ENCODE measurements around the gene SOWAHA.
A peak's percentile ranks its signal among the peaks of the same experiment; 100 is the strongest.

The SOWAHA gene

DNA sequence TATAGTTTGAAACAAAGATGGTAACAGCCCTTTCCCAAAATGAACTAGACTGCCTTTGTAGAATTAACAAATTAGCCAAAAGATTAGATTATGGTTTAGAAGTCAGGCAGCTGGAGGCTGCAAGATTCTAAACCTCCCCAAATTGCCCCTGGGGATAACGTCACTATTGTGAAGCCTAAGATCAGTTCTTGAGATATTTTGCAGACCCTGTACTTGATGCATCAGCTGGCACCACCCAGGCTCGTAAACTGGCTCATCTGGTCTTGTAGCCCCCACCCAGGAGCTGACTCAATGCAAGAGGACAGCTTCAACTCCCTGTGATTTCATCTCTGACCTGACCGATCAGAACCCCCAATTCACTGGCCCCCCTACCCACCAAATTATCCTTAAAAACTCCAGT is 4.2 kb upstream of the SOWAHA start:
- DNase-seq, result no peak

DNA sequence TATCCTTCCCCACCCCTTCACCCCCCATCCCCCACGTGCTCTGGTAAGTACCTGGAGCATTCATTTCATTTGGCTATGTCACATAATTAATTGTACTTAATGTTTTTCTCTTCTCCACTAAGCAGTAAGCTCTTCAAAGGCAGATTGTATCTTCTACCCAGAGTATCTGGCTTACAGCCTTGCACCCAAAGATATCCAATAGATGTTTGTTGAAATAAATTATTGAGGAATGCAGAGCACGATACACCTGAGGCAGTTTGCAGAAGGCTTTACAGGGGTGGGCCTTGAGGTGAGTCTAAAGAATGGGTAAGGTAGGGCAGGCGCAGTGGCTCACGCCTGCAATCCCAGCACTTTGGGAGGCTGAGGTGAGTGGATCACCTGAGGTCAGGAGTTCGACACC is 2.5 kb upstream of the SOWAHA start:
- DNase-seq, result no peak

DNA sequence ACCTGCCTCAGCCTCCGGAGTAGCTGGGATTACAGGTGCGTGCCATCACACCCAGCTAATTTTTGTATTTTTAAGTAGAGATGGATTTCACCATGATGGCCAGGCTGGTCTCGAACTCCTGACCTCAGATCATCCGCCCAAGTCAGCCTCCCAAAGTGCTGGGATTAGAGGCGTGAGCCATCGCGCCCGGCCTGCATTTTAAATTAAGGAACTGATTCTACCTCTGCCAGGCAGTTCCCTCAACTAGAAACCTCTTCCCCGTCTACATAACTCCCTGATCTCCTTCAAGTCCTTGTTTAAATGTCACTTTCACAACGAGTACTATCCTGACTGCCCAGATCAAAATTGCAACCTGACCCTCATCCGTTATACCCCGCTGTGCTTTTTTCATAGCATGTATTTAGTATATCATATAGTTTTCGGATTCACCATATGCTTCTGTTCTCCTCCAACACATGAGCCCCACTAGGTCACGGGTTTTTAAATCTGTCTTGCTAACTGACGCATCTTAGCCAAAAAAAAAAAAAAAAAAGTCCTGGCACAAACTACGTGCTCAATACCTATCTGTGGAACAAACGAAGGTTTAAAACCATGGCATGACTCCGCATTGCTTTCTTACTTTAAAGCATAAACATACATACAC is 858 bp upstream of the SOWAHA start:
- no peak for DNase-seq

DNA sequence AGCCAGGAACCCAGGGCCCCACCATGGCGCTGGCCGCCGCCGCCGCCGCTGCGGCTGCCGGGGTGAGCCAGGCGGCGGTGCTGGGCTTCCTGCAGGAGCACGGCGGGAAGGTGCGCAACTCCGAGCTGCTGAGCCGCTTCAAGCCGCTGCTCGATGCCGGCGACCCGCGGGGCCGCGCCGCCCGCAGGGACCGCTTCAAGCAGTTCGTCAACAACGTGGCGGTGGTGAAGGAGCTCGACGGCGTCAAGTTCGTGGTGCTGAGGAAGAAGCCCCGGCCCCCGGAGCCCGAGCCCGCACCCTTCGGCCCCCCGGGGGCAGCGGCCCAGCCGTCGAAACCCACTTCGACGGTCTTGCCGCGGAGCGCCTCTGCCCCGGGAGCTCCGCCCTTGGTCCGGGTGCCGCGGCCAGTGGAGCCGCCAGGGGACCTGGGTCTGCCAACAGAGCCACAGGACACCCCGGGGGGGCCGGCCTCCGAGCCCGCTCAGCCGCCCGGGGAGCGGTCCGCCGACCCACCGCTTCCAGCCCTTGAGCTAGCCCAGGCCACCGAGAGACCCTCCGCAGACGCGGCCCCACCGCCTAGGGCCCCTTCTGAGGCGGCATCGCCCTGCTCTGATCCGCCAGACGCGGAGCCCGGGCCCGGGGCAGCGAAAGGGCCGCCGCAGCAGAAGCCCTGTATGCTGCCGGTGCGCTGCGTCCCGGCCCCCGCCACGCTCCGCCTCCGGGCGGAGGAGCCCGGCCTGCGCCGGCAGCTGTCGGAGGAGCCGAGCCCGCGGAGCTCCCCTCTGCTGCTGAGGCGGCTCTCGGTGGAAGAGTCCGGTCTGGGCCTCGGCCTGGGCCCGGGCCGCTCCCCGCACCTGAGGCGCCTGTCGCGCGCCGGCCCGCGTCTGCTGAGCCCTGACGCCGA is 749 bp downstream of the SOWAHA start:
- no peak for DNase-seq

DNA sequence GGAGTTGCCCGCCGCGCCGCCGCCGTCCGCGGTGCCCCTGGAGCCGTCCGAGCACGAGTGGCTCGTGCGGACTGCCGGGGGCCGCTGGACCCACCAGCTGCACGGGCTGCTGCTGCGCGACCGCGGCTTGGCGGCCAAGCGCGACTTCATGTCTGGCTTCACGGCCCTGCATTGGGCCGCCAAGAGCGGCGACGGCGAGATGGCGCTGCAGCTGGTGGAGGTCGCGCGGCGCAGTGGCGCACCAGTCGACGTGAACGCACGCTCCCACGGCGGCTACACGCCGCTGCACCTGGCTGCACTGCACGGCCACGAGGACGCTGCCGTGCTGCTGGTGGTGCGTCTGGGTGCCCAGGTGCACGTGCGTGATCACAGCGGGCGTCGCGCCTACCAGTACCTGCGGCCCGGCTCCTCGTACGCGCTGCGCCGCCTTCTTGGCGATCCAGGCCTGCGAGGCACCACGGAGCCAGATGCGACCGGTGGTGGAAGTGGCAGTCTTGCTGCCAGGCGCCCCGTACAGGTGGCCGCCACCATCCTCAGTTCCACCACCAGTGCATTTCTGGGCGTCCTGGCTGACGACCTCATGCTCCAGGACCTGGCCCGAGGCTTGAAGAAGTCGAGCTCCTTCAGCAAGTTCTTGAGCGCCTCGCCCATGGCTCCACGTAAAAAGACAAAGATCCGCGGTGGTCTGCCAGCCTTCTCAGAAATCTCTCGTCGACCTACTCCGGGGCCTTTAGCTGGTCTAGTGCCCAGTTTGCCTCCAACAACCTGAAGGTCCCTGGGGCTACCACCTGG is 1.6 kb downstream of the SOWAHA start:
- no peak for DNase-seq

GRCh38 chr5:132815454-132815853 is 2.4 kb downstream of the SOWAHA start:
- no peak for DNase-seq

GRCh38 chr5:132816083-132816482 is 3.0 kb downstream of the SOWAHA start:
- no peak for DNase-seq

DNA sequence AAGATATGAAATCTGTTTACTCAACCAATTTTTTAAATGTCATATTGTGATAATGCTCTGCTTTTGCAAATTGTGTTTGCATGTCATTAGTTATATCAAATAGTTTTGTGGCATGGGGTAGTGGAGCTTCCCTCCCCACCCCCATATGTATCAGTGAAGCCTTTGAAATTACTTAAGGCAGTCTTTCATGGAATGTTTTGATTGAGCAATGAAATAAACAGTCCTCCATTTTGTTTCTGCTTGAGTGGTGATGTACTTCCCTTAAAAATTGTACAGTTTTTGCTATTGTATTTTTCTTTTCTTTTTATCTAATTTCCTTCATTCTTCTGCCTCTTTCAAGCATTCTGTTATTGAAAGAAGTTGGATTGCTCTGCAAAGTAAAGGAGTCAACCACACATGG is 3.5 kb downstream of the SOWAHA start:
- no peak for DNase-seq

DNA sequence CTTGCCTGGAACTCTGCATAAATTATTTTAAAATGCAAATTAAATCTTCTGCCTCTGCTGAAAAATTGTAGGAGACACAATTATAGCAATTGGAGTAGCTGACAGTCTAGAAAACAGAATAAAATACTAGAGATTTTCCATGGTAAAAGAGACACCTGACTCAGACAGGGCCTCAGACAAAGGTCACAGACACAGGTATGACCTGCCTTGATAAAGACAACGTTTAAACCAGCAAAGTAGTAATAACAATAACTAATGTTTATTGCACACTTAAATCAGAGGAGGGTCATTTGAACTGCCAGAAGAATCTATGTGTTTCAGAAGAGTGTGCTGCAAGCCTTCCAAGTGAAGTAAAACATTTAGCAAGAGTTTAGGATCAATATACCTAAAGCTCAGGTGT is 3.9 kb downstream of the SOWAHA start:
- no peak for DNase-seq

DNA sequence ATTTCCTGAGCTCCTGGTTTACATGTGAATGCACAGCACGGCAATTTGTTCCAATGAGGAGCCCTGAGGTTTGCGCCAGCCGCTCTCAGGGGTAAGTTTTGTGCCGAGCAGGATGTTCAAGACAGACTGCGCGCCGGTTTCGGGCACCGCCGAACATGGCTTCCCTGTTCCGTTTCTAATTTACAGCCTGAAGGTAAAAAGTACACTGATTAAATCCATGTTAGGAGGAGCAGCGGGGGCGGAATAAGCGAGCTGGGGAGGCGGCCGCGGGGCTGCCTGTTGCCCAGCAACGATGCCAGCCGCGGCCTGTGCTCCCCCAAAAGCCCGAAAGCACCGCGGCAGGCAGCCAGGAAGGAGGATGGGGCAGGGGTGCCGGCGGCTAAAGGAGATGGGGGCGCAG is 6.4 kb downstream of the SOWAHA start:
- DNase-seq, result no peak

- DNase-seq, result peak; percentile 67
These were observed 7.2 kb downstream of the SOWAHA start for GRCh38 chr5:132820162-132820754.

DNA sequence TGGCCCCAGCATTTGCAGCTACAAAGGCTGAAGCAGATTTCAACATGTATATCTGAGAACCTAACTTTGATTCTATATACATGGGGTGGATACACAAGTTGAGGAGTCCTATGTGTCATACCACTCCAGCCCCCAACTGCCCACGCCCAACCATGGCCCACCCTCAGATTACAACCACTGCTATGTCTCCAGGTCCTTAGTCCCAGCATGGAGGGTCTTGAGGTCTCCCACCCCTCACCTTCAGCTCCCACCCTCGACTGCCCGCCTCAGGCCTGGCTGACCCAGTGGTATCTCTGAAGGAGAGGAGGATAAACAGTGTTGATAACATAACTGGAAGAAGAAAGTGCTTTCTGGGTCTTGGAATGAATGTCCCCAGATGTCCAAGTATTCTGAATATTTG is 8.2 kb downstream of the SOWAHA start:
- DNase-seq, result no peak

GRCh38 chr5:132821791-132822190 is 8.7 kb downstream of the SOWAHA start:
- DNase-seq, result no peak

- no peak for DNase-seq
These were observed 9.8 kb downstream of the SOWAHA start for GRCh38 chr5:132822650-132823480.

GRCh38 chr5:132823481-132824050 is 10.5 kb downstream of the SOWAHA start:
- no peak for DNase-seq

- no peak for DNase-seq
These were observed 11.3 kb downstream of the SOWAHA start for GRCh38 chr5:132824426-132824825.

GRCh38 chr5:132825033-132825833 is 12.1 kb downstream of the SOWAHA start:
- DNase-seq, result no peak

- DNase-seq, result no peak
These were observed 12.8 kb downstream of the SOWAHA start for GRCh38 chr5:132825834-132826391.

- no peak for DNase-seq
These were observed 13.5 kb downstream of the SOWAHA start for GRCh38 chr5:132826424-132827082.

Data from DMS153 (cell line).